Neutrophil (primary cell): Measurements from ENCODE around the gene TMEM60.
A peak's percentile ranks its signal among the peaks of the same experiment; 100 is the strongest.

Experiments used
- H3K27ac ChIP-seq: fragments of 200-600 bp; sonication (generic); 2 replicates; pipeline ENCODE4 v1.5.1; 2016; ENCODE audit warnings: mild to moderate bottlenecking, moderate library complexity
- H3K27me3 ChIP-seq: fragments of 200-600 bp; sonication (generic); 2 replicates; pipeline ENCODE4 v1.6.0; 2016; ENCODE audit warnings: mild to moderate bottlenecking
- H3K36me3 ChIP-seq: fragments of 200-600 bp; sonication (generic); 2 replicates; pipeline ENCODE4 v1.5.1; 2017
- H3K4me1 ChIP-seq, 2 experiments: fragments of 200-600 bp in 1 of 2; sonication (generic) in 1 of 2; 1 replicate in 1 of 2; 2 replicates in 1 of 2; pipeline versions ENCODE4 v1.5.1 to v1.6.1; 2013 to 2016; ENCODE audit warnings: low read depth in 1 of 2, low read length in 1 of 2, mild to moderate bottlenecking in 1 of 2, moderate library complexity in 1 of 2; ENCODE audit not compliant: control insufficient read depth in 1 of 2, insufficient read depth in 1 of 2
- H3K4me3 ChIP-seq, 2 experiments: fragments of 200-600 bp in 1 of 2; sonication (generic) in 1 of 2; 1 replicate in 1 of 2; 2 replicates in 1 of 2; pipeline ENCODE4 v1.5.1; 2013 to 2016; ENCODE audit warnings: low read depth in 1 of 2, low read length in 1 of 2, mild to moderate bottlenecking in 1 of 2, moderate library complexity in 1 of 2
- H3K9me3 ChIP-seq: fragments of 200-600 bp; sonication (generic); 2 replicates; pipeline ENCODE4 v1.5.1; 2016
- TF ChIP-seq, protein P1 (sequence below): fragments of 200-600 bp; sonication (generic); IDR thresholded peaks from 2 replicates; pipeline ENCODE4 v1.5.1; 2016; ENCODE audit warnings: antibody characterized with exemption

The TMEM60 gene

DNA sequence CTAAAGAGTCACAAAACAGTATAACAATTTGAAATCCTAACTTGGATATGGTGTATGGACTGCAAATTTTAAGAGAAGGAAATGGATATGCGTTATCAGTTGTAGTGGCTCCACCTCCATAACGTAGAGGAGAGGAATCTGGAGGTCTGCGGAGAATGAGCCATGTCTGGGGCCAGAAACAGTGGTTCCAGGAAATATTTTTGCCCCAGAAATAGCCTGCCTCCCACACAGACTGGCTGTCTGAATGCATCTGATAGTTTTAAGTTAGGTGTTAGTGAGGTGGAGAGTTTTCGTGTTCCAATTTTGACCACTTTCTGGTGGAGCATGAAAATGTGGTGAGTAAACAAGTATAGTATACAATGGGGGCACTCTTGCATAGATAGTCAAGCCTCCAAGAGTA is 1.9 kb upstream of the TMEM60 start:
- Histone ChIP-seq H3K27ac (no peak overlapping the region), H3K9me3 (no peaks in the 10 kb centered on the region), H3K4me1 (peaks cover 24 to 29% of the 10 kb centered on the region in 2 experiments), H3K4me3 (no peak overlapping the region), H3K36me3 (no peaks in the 10 kb centered on the region), H3K27me3 (no peaks in the 10 kb centered on the region)
- TF ChIP-seq, protein P1, sequence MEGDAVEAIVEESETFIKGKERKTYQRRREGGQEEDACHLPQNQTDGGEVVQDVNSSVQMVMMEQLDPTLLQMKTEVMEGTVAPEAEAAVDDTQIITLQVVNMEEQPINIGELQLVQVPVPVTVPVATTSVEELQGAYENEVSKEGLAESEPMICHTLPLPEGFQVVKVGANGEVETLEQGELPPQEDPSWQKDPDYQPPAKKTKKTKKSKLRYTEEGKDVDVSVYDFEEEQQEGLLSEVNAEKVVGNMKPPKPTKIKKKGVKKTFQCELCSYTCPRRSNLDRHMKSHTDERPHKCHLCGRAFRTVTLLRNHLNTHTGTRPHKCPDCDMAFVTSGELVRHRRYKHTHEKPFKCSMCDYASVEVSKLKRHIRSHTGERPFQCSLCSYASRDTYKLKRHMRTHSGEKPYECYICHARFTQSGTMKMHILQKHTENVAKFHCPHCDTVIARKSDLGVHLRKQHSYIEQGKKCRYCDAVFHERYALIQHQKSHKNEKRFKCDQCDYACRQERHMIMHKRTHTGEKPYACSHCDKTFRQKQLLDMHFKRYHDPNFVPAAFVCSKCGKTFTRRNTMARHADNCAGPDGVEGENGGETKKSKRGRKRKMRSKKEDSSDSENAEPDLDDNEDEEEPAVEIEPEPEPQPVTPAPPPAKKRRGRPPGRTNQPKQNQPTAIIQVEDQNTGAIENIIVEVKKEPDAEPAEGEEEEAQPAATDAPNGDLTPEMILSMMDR = no peak

DNA sequence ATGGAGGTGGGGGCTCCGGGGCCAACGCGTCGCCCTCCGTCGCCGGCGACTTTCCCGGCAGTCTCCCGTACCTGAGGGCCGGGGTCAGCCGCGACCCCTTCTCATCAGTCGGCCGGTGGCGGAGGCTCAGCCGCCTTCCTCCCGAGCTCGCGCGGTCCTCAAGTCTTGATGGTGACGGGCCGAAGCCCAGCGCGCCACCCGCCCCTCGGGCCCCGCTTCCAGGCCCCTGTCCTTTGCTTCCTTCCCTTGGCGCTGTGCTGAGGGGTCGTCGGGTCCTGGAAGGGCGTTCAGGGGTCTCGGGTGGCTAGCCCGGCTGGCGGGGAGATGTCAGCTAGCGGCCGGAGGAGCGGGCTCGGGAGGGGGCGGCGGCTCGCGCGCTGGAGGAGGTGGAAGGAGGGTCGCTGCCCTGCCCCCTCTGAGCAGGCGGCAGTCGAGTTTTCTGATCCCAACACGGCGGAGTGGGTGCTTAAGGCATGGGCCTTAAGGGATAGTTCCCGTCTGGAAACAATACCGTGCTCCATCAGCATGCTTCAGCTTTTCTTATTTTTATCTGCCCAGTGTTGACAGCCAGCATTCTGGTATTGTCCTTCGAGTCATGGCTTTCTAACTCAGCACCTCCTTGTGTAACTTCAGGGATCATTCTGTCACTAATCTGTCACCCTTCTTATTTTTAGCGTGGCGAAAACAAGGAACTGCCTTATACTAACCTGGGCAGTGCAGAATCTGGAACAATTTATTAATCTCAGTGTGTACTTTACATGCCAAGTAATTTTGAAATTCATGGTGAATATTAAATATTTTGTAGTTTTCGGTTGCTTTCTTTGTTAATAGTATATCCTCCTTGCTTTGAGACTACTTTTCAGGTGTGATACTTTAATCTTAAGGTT is 1.1 kb upstream of the TMEM60 start:
- H3K4me1 ChIP-seq = peaks cover 32 to 36% of the 10 kb centered on the region in 2 experiments
- TF ChIP-seq, protein P1 = no peak
- peak overlapping the region; percentile 86 to 99 for H3K4me3 ChIP-seq

DNA sequence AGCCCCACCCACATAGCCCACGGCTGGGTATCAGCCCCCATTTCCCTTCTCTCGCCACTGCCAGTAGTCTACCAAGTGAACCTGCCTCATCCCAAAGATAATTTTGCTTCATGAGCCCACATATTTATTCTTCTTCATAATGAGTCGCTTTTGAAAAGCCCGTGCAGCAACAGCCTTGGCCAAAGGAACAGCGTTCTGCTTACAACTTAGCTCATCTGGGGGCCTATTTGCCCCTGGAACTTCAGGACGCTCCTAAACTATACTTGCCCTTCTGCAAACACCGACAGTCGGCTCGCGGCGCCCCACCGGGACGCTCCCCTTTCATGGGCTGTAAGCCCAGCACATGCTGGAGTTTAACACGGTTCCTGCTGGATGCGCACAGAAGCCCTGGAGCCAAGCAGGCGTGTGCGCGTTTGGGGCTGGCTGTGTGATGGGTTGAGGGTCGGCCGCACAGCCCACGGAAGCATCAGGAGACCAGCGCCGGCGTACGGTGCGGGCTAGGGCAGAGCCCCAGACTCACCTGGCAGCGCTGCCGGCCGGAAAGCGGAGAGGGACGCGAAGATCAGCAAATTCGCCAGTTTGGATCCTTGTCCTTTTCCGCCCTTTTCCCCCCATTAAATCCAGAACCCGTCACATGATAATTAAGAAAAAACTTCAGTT is 370 bp downstream of the TMEM60 start:
- H3K4me3 ChIP-seq = peak overlapping the region; percentile 86 to 99
- H3K27ac ChIP-seq = peak overlapping the region; percentile 91
- peaks cover 40 to 41% of the 10 kb centered on the region in 2 experiments for H3K4me1 ChIP-seq
- no peaks in the 10 kb centered on the region for H3K36me3 ChIP-seq
- TF ChIP-seq, protein P1 = no peak
- H3K9me3 ChIP-seq = no peaks in the 10 kb centered on the region
- no peaks in the 10 kb centered on the region for H3K27me3 ChIP-seq

More for the DNA sequence above, 1.1 kb upstream of the TMEM60 start:
- no peaks in the 10 kb centered on the region for H3K27me3 ChIP-seq
- no peaks in the 10 kb centered on the region for H3K36me3 ChIP-seq
- H3K27ac ChIP-seq = peak overlapping the region; percentile 91
- no peaks in the 10 kb centered on the region for H3K9me3 ChIP-seq

DNA sequence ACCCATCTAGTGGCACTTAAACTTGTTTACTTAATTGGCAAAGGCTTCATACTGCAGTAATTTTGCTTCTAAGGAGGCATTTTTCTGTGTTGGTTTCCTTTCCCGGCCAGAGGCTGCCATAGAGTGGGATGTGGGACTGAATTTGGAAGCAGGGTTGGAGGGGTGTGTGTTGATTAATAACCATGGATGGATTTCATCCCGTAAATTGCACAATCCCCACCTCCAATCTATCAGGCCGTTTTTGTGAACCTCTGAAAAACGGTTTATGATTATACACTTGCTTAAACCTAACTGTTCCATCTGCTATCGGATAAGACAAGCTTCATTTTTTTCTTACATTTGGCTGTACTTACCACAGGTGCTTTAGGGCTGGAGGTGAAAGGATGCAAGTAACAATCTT is 1.3 kb downstream of the TMEM60 start:
- H3K4me3 ChIP-seq = peak overlapping the region; percentile 86 to 99
- peaks cover 46 to 49% of the 10 kb centered on the region in 2 experiments for H3K4me1 ChIP-seq
- no peaks in the 10 kb centered on the region for H3K27me3 ChIP-seq
- H3K27ac ChIP-seq = peak overlapping the region; percentile 91
- H3K9me3 ChIP-seq = no peaks in the 10 kb centered on the region
- TF ChIP-seq, protein P1 = no peak
- no peaks in the 10 kb centered on the region for H3K36me3 ChIP-seq

DNA sequence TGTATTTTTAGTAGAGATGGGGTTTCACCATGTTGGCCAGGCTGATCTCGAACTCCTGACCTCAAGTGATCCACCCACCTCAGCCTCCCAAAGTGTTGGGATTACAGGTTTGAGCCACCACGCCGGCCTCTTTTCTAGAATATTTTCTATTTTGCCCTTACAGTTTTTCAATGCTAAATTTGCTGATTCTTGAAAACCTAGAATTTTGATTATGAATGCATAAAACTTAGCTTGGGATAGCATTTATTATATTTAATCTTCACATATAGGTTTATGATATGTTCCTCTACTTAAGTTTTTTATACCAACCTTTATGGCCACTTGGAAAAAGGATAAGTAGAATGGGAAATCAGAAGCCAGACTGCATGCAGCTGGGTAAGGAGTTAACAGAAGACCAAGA is 2.1 kb downstream of the TMEM60 start:
- H3K9me3 ChIP-seq = no peaks in the 10 kb centered on the region
- H3K36me3 ChIP-seq = no peaks in the 10 kb centered on the region
- H3K4me3 ChIP-seq = no peak overlapping the region
- H3K27ac ChIP-seq = no peak overlapping the region
- H3K4me1 ChIP-seq = peaks cover 55 to 58% of the 10 kb centered on the region in 2 experiments
- no peaks in the 10 kb centered on the region for H3K27me3 ChIP-seq
- TF ChIP-seq, protein P1 = no peak
